ENCODE results near the gene RNF187. TPM values are rescaled to one million over a fixed set of nuclear protein-coding genes. Genes with fewer than 3 reads are reported as not detected.
A peak's percentile ranks its signal among the peaks of the same experiment; 100 is the strongest.
"Not testable (repeated sequence)": the region's sequence is repeated elsewhere in the genome, so short reads cannot be mapped to it uniquely, and the experiment has no call there.

RNF187 gene
- total RNA-seq, 6 experiments from 2014 or later, result 43.9 to 66.6 (median 56.3) TPM

DNA sequence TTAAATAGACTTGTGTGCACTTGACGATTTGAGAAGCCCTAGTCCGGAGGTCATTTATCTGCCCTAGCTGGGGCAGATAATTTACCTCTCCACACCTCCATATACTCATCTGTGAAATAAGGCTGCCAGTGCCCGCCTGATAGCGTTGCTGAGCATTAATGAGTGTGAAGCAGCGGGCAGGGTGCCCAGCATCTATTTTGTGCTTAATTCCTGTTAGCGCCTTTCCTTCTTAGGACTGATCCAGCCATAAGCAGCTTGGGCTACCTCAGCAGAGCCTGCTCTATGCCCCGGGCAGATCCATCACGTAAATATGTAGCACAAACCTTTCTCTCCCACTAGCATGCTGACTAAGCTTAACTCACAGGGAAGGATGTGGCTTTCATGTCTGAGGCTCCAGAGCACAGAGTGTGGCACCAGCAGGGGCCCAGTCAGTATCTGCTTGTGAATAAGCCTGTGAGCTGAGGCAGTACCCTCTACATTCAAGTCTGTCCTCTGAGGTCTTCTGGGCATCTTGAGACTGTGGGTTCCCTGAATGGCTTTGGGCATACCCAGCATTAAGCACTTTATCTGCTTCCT lies 21.5 kb upstream of the RNF187 start:
- no peak overlapping the region for H3K4me3 ChIP-seq
- ATAC-seq (peak in 1 of 4 donors; percentile 36), DNase-seq (no peak)
- no peaks in the 10 kb centered on the region for H3K9me3 ChIP-seq
- WGBS (ENCODE audit: insufficient coverage, low coverage, low lambda C conversion rate, missing lambda C conversion rate), result 53% methylated on average over 5 of the region's 8 CpGs
- no peak for TF ChIP-seq POLR2A (IDR thresholded peaks at IDR 0.05)
- TF ChIP-seq CTCF (IDR thresholded peaks at IDR 0.05), result no peak
- intact Hi-C loops (cut with DNase I), result no loop called here
- peaks cover 5 to 11% of the 10 kb centered on the region in 2 donors for H3K27me3 ChIP-seq
- no peak overlapping the region for H3K27ac ChIP-seq
- no peaks in the 10 kb centered on the region for H3K36me3 ChIP-seq
- H3K4me1 ChIP-seq, result no peaks in the 10 kb centered on the region

GRCh38 chr1:228468188-228468587 lies 19.0 kb upstream of the RNF187 start:
- H3K27ac ChIP-seq; H3K4me1 ChIP-seq; DNase-seq; ATAC-seq; H3K4me3 ChIP-seq; intact Hi-C loops (cut with DNase I); H3K27me3 ChIP-seq; H3K9me3 ChIP-seq; H3K36me3 ChIP-seq: not testable (repeated sequence)
- WGBS (ENCODE audit: insufficient coverage, low coverage, low lambda C conversion rate, missing lambda C conversion rate), result 44% methylated on average over 1 of the region's 2 CpGs

- no peak for ATAC-seq
- intact Hi-C loops (cut with DNase I), result no loop called here
- H3K27ac ChIP-seq, result no peak overlapping the region
- H3K4me1 ChIP-seq, result no peaks in the 10 kb centered on the region
- no peaks in the 10 kb centered on the region for H3K27me3 ChIP-seq
- H3K4me3 ChIP-seq, result no peak overlapping the region
- TF ChIP-seq POLR2A (IDR thresholded peaks at IDR 0.05) (no peak), CTCF (IDR thresholded peaks at IDR 0.05) (no peak)
- 48% methylated on average over 3 of the region's 33 CpGs for WGBS (ENCODE audit: insufficient coverage, low coverage, low lambda C conversion rate, missing lambda C conversion rate)
- DNase-seq, result peak in 1 of 3 donors; percentile 13
- no peaks in the 10 kb centered on the region for H3K9me3 ChIP-seq
- no peaks in the 10 kb centered on the region for H3K36me3 ChIP-seq
These were observed 17.6 kb upstream of the RNF187 start for GRCh38 chr1:228469413-228470162.

DNA sequence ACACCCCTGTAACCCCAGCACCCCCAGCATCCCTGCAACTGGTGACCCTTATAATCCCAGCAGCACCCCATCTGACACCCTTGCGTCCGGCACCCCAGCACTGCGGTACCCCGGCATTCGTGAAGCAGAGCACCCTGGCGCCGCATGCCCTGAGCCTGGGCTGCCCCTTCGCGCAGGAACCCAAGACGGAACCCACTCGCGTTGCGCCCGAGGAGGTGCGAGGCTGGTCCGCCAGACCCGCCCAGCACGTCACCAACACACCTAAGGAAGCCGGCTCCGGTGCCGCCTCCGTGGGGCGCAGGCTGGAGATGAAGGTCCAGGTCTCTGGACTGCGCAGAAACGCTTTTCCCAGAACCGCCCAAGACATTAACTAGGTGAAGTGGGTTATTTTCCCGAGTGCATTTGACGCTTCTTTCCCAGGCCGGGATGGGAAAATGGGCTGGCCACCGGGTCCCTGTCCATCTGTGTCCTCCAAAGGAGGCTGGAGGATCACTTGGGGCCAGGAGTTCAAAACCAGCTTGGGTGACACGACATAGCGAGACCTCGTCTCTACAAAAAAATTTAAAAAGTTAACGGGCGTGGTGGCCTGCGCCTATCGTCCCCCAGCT lies 15.9 kb upstream of the RNF187 start:
- no peaks in the 10 kb centered on the region for H3K36me3 ChIP-seq
- ATAC-seq (no peak), DNase-seq (no peak)
- TF ChIP-seq CTCF (IDR thresholded peaks at IDR 0.05), result no peak
- TF ChIP-seq POLR2A (IDR thresholded peaks at IDR 0.05), result no peak
- H3K4me1 ChIP-seq, result no peaks in the 10 kb centered on the region
- intact Hi-C loops (cut with DNase I), result no loop called here
- no peaks in the 10 kb centered on the region for H3K27me3 ChIP-seq
- no peaks in the 10 kb centered on the region for H3K9me3 ChIP-seq
- no peak overlapping the region for H3K4me3 ChIP-seq
- 69% methylated on average over 17 of the region's 37 CpGs for WGBS (ENCODE audit: insufficient coverage, low coverage, low lambda C conversion rate, missing lambda C conversion rate)
- no peak overlapping the region for H3K27ac ChIP-seq

- 73% methylated on average over 5 of the region's 5 CpGs for WGBS (ENCODE audit: insufficient coverage, low coverage, low lambda C conversion rate, missing lambda C conversion rate)
- intact Hi-C loops (cut with DNase I), result no loop called here
These were observed 15.3 kb upstream of the RNF187 start for GRCh38 chr1:228471762-228472398.

More at GRCh38 chr1:228471762-228472398, 15.3 kb upstream of the RNF187 start:
- no peak overlapping the region for H3K4me3 ChIP-seq
- DNase-seq, result no peak
- ATAC-seq, result peak; percentile 45 to 70 (median 57)
- H3K27me3 ChIP-seq, result no peaks in the 10 kb centered on the region
- no peaks in the 10 kb centered on the region for H3K9me3 ChIP-seq
- no peaks in the 10 kb centered on the region for H3K36me3 ChIP-seq
- TF ChIP-seq CTCF (IDR thresholded peaks at IDR 0.05) (peak; percentile 41 to 49 (median 44)), POLR2A (IDR thresholded peaks at IDR 0.05) (no peak)
- H3K4me1 ChIP-seq, result no peaks in the 10 kb centered on the region
- H3K27ac ChIP-seq, result no peak overlapping the region
